Daoy (cell line): ENCODE results near the gene ACAD11. TPM values are rescaled to one million over a fixed set of nuclear protein-coding genes. Genes with fewer than 3 reads are reported as not detected.
"Not testable (repeated sequence)": the region's sequence is repeated elsewhere in the genome, so short reads cannot be mapped to it uniquely, and the experiment has no call there.

Source experiments
- DNase-seq: peaks from one replicate; pipeline ENCODE4 v3.0.0-alpha.2; 2015; ENCODE audit warnings: low read depth
- total RNA-seq: library from RNA; depleted of rRNA; stranded (reverse); fragments of >200 nt; shearing (Covaris generic); gene quantifications from 2 replicates; pipeline ENCODE4 v1.2.3, GENCODE V29; 2014

Gene ACAD11
- total RNA-seq, 1 experiment from 2014 or later: 4.7 TPM

GRCh38 chr3:132605374-132605792, 54.2 kb downstream of the ACAD11 start:
- no peak for DNase-seq

- not testable (repeated sequence) for DNase-seq
These were observed 59.0 kb downstream of the ACAD11 start for GRCh38 chr3:132600614-132601013.

GRCh38 chr3:132598181-132598580, 61.4 kb downstream of the ACAD11 start:
- DNase-seq: no peak

GRCh38 chr3:132597660-132598059, 61.9 kb downstream of the ACAD11 start:
- no peak for DNase-seq

GRCh38 chr3:132596816-132597433, 62.7 kb downstream of the ACAD11 start, which contains the start of gene ACKR4:
Gene ACKR4 (plus strand): TSS chr3:132597270. CDS start chr3:132600398, 3,128 bp downstream.
- DNase-seq: no peak

- DNase-seq: no peak
These were observed 63.3 kb downstream of the ACAD11 start for GRCh38 chr3:132596326-132596725.

GRCh38 chr3:132595014-132595413, 64.6 kb downstream of the ACAD11 start:
- peak; percentile 9 for DNase-seq

- DNase-seq: no peak
These were observed 65.1 kb downstream of the ACAD11 start for GRCh38 chr3:132594498-132594897.

- peak; percentile 73 for DNase-seq
These were observed 65.7 kb downstream of the ACAD11 start for GRCh38 chr3:132593947-132594323.

- DNase-seq: peak; percentile 11
These were observed 66.2 kb downstream of the ACAD11 start for GRCh38 chr3:132593241-132593946.

GRCh38 chr3:132592216-132592615, 67.4 kb downstream of the ACAD11 start:
- DNase-seq: no peak

- no peak for DNase-seq
These were observed 72.2 kb downstream of the ACAD11 start for GRCh38 chr3:132587401-132587800.

- DNase-seq: no peak
These were observed 85.8 kb downstream of the ACAD11 start for GRCh38 chr3:132573797-132574211.

- DNase-seq: no peak
These were observed 89.6 kb downstream of the ACAD11 start for GRCh38 chr3:132570016-132570415.

- DNase-seq: no peak
These were observed 90.0 kb downstream of the ACAD11 start for GRCh38 chr3:132569580-132569979.

GRCh38 chr3:132569153-132569552, 90.5 kb downstream of the ACAD11 start:
- no peak for DNase-seq

- DNase-seq: no peak
These were observed 91.2 kb downstream of the ACAD11 start for GRCh38 chr3:132568422-132568821.

GRCh38 chr3:132564070-132564465, 95.5 kb downstream of the ACAD11 start:
- DNase-seq: no peak

GRCh38 chr3:132563420-132564069, 96.1 kb downstream of the ACAD11 start:
- DNase-seq: no peak

GRCh38 chr3:132561003-132561402, 98.6 kb downstream of the ACAD11 start:
- no peak for DNase-seq

- no peak for DNase-seq
These were observed 103.0 kb downstream of the ACAD11 start for GRCh38 chr3:132556508-132557159.

GRCh38 chr3:132556036-132556386, 103.6 kb downstream of the ACAD11 start:
- DNase-seq: not testable (repeated sequence)
